HepG2 (cell line): ENCODE data around the gene ANTXR1. TPM values are rescaled to one million over a fixed set of nuclear protein-coding genes. Genes with fewer than 3 reads are reported as not detected.
A peak's percentile ranks its signal among the peaks of the same experiment; 100 is the strongest.

Experiments used
- ARNT2 ChIP-seq: sonication (generic); formaldehyde crosslinking; IDR thresholded peaks from 2 replicates; pipeline ENCODE4 v1.8.0; 2022; ENCODE audit warnings: mild to moderate bottlenecking, low read depth, missing genetic modification reagents, moderate library complexity
- DPF2 ChIP-seq: sonication (generic); formaldehyde crosslinking; IDR thresholded peaks from 2 replicates; pipeline ENCODE4 v1.4.0; 2020; ENCODE audit warnings: mild to moderate bottlenecking, low read depth, missing genetic modification reagents, borderline replicate concordance
- HNF4A ChIP-seq: sonication (generic); formaldehyde crosslinking; IDR thresholded peaks from 2 replicates; pipeline ENCODE4 v1.4.0; 2020; ENCODE audit warnings: missing genetic modification reagents
- HOMEZ ChIP-seq: IDR thresholded peaks from 2 replicates; pipeline ENCODE4 v1.6.1; 2016; ENCODE audit warnings: low read depth
- KLF16 ChIP-seq, 2 experiments: sonication (generic) in 1 of 2; formaldehyde crosslinking in 1 of 2; IDR thresholded peaks; 2 replicates each; pipeline versions ENCODE4 v1.6.1 to v1.8.0; 2016 to 2023; ENCODE audit warnings: missing genetic modification reagents in 2 of 2, missing compliant biosample characterization in 1 of 2
- NCOA2 ChIP-seq: sonication (generic); formaldehyde crosslinking; IDR thresholded peaks from 2 replicates; pipeline ENCODE4 v1.8.0; 2022; ENCODE audit warnings: inconsistent platforms
- PAXIP1 ChIP-seq: sonication (generic); formaldehyde crosslinking; conservative IDR thresholded peaks from 2 replicates; pipeline ENCODE4 v1.4.0; 2020; ENCODE audit warnings: mild to moderate bottlenecking, missing genetic modification reagents, moderate library complexity
- RNF219 ChIP-seq: sonication (generic); formaldehyde crosslinking; IDR thresholded peaks from 2 replicates; pipeline ENCODE4 v1.5.0; 2020; ENCODE audit warnings: mild to moderate bottlenecking, missing genetic modification reagents
- SKI ChIP-seq: fragments of 450-650 bp; IDR thresholded peaks from one replicate; pipeline ENCODE4 v1.6.1; 2018; ENCODE audit warnings: mild to moderate bottlenecking; ENCODE audit not compliant: partially characterized antibody
- ZNF383 ChIP-seq: sonication (generic); formaldehyde crosslinking; IDR thresholded peaks from 2 replicates; pipeline ENCODE4 v1.4.0; 2020; ENCODE audit warnings: missing genetic modification reagents, mild to moderate bottlenecking, borderline replicate concordance
- ZNF580 ChIP-seq: IDR thresholded peaks from 2 replicates; pipeline ENCODE4 v1.6.1; 2016; ENCODE audit warnings: low read depth, borderline replicate concordance
- ZSCAN21 ChIP-seq: sonication (generic); formaldehyde crosslinking; IDR thresholded peaks from 2 replicates; pipeline ENCODE4 v1.8.0; 2022; ENCODE audit warnings: mild to moderate bottlenecking, missing genetic modification reagents, moderate library complexity, borderline replicate concordance
- polyA plus RNA-seq, 8 experiments: library from polyadenylated mRNA; depleted of rRNA in 3 of 8; stranded (reverse) in 7 of 8; unstranded in 1 of 8; fragments of >200 nt; fragmentation: Illumina TruSeq in 4 of 8; extraction: Trizol in 4 of 8; gene quantifications; 2 replicates each; pipeline versions ENCODE4 v1.2.1 to v1.2.3, GENCODE V29; 2011 to 2016; ENCODE audit warnings: low read depth in 4 of 8, missing spikeins in 1 of 8, mixed read lengths in 1 of 8; ENCODE audit not compliant: insufficient read depth in 1 of 8
- total RNA-seq, 5 experiments: library from RNA; depleted of rRNA; stranded (reverse); fragments of >200 nt; fragmentation: Illumina TruSeq; extraction: Trizol; gene quantifications; 2 replicates each; pipeline ENCODE4 v1.2.3, GENCODE V29; 2016; ENCODE audit warnings: low read depth in 1 of 5
- TF ChIP-seq, protein P1 (sequence below): sonication (generic); formaldehyde crosslinking; IDR thresholded peaks from 2 replicates; pipeline ENCODE4 v1.5.1; 2020; ENCODE audit warnings: mild to moderate bottlenecking, missing genetic modification reagents, borderline replicate concordance

The ANTXR1 gene
- total and polyA plus RNA-seq, 2 of the 13 experiments (the other 11 are each of a cell fraction or from before 2014, with no cell fraction given): 4.5 to 12.7 TPM

GRCh38 chr2:69097148-69097610 lies 84.2 kb downstream of the ANTXR1 start (continued):
- 0 out of 2 replicates have a peak, but pooled peaks have one; percentile 25 for TF ChIP-seq ZNF580 (CRISPR knock-in tag)
- no peak for TF ChIP-seq ZSCAN21 (CRISPR knock-in tag)
- TF ChIP-seq, protein P1, sequence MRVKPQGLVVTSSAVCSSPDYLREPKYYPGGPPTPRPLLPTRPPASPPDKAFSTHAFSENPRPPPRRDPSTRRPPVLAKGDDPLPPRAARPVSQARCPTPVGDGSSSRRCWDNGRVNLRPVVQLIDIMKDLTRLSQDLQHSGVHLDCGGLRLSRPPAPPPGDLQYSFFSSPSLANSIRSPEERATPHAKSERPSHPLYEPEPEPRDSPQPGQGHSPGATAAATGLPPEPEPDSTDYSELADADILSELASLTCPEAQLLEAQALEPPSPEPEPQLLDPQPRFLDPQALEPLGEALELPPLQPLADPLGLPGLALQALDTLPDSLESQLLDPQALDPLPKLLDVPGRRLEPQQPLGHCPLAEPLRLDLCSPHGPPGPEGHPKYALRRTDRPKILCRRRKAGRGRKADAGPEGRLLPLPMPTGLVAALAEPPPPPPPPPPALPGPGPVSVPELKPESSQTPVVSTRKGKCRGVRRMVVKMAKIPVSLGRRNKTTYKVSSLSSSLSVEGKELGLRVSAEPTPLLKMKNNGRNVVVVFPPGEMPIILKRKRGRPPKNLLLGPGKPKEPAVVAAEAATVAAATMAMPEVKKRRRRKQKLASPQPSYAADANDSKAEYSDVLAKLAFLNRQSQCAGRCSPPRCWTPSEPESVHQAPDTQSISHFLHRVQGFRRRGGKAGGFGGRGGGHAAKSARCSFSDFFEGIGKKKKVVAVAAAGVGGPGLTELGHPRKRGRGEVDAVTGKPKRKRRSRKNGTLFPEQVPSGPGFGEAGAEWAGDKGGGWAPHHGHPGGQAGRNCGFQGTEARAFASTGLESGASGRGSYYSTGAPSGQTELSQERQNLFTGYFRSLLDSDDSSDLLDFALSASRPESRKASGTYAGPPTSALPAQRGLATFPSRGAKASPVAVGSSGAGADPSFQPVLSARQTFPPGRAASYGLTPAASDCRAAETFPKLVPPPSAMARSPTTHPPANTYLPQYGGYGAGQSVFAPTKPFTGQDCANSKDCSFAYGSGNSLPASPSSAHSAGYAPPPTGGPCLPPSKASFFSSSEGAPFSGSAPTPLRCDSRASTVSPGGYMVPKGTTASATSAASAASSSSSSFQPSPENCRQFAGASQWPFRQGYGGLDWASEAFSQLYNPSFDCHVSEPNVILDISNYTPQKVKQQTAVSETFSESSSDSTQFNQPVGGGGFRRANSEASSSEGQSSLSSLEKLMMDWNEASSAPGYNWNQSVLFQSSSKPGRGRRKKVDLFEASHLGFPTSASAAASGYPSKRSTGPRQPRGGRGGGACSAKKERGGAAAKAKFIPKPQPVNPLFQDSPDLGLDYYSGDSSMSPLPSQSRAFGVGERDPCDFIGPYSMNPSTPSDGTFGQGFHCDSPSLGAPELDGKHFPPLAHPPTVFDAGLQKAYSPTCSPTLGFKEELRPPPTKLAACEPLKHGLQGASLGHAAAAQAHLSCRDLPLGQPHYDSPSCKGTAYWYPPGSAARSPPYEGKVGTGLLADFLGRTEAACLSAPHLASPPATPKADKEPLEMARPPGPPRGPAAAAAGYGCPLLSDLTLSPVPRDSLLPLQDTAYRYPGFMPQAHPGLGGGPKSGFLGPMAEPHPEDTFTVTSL (CRISPR knock-in tag): 0 out of 2 replicates have a peak, but pooled peaks have one; percentile 39
- TF ChIP-seq KLF16 (CRISPR knock-in tag; IDR thresholded peaks at IDR 0.05): peak in 1 of 2 experiments; percentile 18; a peak in 1 of 4 replicates
- TF ChIP-seq DPF2 (CRISPR knock-in tag): 0 out of 2 replicates have a peak, but pooled peaks have one; percentile 18
- TF ChIP-seq HOMEZ (CRISPR knock-in tag): peak; percentile 64
- 0 out of 2 replicates have a peak, but pooled peaks have one; percentile 5 for TF ChIP-seq ARNT2 (CRISPR knock-in tag)
- TF ChIP-seq NCOA2 (CRISPR knock-in tag): peak; percentile 75
- peak; percentile 78 for TF ChIP-seq HNF4A
- no peak for TF ChIP-seq RNF219 (CRISPR knock-in tag)
- peak; percentile 53 for TF ChIP-seq SKI
- TF ChIP-seq PAXIP1 (CRISPR knock-in tag): peak; percentile 59
- TF ChIP-seq ZNF383 (CRISPR knock-in tag): no peak
